RCC 7860 (cell line): ENCODE results near the gene MMGT1.
"Not testable (repeated sequence)": the region's sequence is repeated elsewhere in the genome, so short reads cannot be mapped to it uniquely, and the experiment has no call there.

ENCODE experiments used
- DNase-seq: peaks from one replicate; pipeline ENCODE4 v3.0.0-alpha.2; 2015; ENCODE audit warnings: low spot score
- FAIRE-seq: peaks from 2 replicates; lab custom pipeline; 2012; peaks lifted over from hg19 to GRCh38; lab: Jason Lieb, UNC

MMGT1 gene

DNA sequence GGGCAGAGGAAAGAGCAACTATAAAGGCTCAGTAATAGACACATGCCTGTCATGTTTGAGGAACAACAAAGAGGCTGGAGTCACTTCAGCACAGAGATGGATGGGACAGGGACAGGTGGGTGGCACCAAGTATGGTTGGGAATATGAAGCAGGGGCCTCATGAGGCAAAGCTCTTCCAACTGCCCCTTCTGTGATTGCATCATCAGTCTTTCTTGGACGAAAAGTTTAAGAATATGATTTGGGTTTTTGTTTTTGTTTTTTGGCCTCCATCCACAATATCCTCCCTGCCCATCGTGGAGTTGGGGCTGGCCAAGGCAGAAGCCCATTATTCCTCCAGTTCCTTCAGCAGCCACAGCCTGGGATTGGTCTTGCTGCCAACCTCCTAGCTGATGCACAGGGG lies 45.9 kb downstream of the MMGT1 start:
- FAIRE-seq (no peak), DNase-seq (no peak)

DNA sequence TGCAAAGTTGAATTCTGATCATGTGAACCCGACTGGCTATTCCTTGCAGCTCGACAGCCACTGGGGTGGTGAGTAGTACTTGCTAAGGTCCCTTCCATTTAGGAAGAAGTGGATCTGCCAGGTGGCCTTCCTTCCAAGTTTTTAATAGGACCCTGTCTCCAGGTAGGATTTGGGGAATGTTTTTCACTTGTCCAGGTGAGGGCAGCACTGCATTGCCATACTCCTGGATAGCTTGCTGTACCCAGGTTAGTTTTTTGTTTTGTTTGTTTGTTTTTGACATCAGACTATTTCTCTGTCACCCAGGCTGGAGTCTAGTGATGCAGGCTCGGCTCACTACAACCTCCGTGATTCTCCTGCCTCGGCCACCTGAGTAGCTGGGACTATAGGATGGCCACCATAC lies 50.4 kb downstream of the MMGT1 start:
- FAIRE-seq, result no peak

DNA sequence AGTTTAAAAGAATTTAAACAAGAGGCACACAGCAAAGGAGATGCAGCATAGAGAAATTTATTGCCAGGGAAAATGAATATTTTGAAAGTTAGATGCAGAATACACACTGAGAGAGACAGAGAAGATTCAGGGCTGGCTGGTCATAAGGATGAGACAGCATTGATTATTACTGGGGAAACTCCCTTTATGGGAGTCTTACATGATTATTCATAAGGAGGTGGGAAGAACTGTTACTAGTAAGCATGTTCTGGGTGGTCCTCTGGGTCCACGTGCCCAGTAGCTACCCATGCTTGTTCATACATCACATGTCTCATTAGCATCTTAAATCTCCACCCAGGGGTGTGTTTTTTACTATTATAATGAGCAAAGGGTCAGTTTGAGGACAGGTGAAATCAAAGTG lies 53.3 kb downstream of the MMGT1 start:
- FAIRE-seq, DNase-seq: not testable (repeated sequence)

More for the DNA sequence above, 50.4 kb downstream of the MMGT1 start:
- no peak for DNase-seq

DNA sequence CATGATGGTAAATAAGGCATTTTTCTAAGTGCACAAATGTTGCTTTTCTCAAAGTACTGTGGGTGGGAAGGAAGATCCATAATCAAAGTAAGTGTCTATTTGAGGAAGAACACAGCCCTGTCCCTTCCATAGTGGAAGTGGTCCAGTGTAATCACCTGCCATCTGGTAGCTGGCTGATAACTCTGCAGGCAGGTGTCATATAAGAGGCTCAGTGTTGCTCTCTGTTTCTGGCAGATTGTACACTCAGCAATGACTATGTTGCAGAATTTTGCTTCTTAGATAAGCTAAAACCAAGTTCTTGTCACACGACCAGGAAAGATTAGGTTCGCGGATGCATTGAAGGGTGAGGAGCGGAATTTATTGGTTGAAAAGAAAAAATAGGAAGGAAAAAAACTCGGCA lies 59.4 kb downstream of the MMGT1 start:
- FAIRE-seq, result no peak

More for the DNA sequence above, 59.4 kb downstream of the MMGT1 start:
- no peak for DNase-seq
